CD14-positive monocyte (primary cell): ENCODE data around the gene THEM4. TPM values are rescaled to one million over a fixed set of nuclear protein-coding genes. Genes with fewer than 3 reads are reported as not detected.

Source experiments
- DNase-seq, 3 donors: peaks; one replicate each; pipeline ENCODE4 v3.0.0-alpha.2; 2011 to 2022
- H2AFZ ChIP-seq: 2 replicates; pipeline ENCODE4 v1.6.0; 2012; ENCODE audit warnings: mild to moderate bottlenecking, low read depth, low read length, inconsistent platforms; ENCODE audit not compliant: insufficient read depth, poor library complexity, severe bottlenecking
- H3K27ac ChIP-seq, 2 donors: 1 replicate in 1 of 2; 2 replicates in 1 of 2; pipeline ENCODE4 v1.5.1; 2012 to 2013; ENCODE audit warnings: low read length in 2 of 2, control low read depth in 1 of 2, inconsistent platforms in 1 of 2, low read depth in 1 of 2, mild to moderate bottlenecking in 1 of 2
- H3K27me3 ChIP-seq, 2 donors: one replicate each; pipeline versions ENCODE4 v1.6.0 to v1.6.1; 2011 to 2013; ENCODE audit warnings: low read length in 2 of 2; ENCODE audit not compliant: control insufficient read depth in 2 of 2, insufficient read depth in 2 of 2
- H3K36me3 ChIP-seq, 2 donors: replicated peaks in 1 of 2; 1 replicate in 1 of 2; 2 replicates in 1 of 2; pipeline versions ENCODE4 v1.5.1 to v1.6.1; 2012 to 2013; ENCODE audit warnings: low read length in 2 of 2, control low read depth in 1 of 2, inconsistent platforms in 1 of 2, mild to moderate bottlenecking in 1 of 2; ENCODE audit not compliant: insufficient read depth in 2 of 2, control insufficient read depth in 1 of 2
- H3K4me1 ChIP-seq, 2 donors: 1 replicate in 1 of 2; 2 replicates in 1 of 2; pipeline versions ENCODE4 v1.5.1 to v1.6.1; 2012 to 2013; ENCODE audit warnings: low read length in 2 of 2, control low read depth in 1 of 2, inconsistent platforms in 1 of 2, mild to moderate bottlenecking in 1 of 2, moderate library complexity in 1 of 2; ENCODE audit not compliant: insufficient read depth in 2 of 2, control insufficient read depth in 1 of 2
- H3K4me2 ChIP-seq: replicated peaks from 2 replicates; pipeline ENCODE3; 2012; ENCODE audit warnings: low read length, moderate library complexity, mild to moderate bottlenecking; ENCODE audit not compliant: poor library complexity, severe bottlenecking; ENCODE audit errors: extremely low read depth
- H3K4me3 ChIP-seq, 3 experiments: fragments of 200-600 bp in 1 of 3; sonication (generic) in 1 of 3; replicated peaks in 1 of 3; 1 replicate in 2 of 3; 2 replicates in 1 of 3; pipeline ENCODE4 v1.5.1; 2011 to 2013; ENCODE audit warnings: low read length in 3 of 3, mild to moderate bottlenecking in 3 of 3, control low read depth in 2 of 3, low read depth in 2 of 3, inconsistent platforms in 1 of 3, moderate library complexity in 1 of 3
- H3K79me2 ChIP-seq: 2 replicates; pipeline ENCODE4 v1.6.0; 2012; ENCODE audit warnings: mild to moderate bottlenecking, control low read depth, inconsistent platforms, low read length, moderate library complexity; ENCODE audit not compliant: insufficient read depth
- H3K9ac ChIP-seq: 2 replicates; pipeline ENCODE4 v1.6.0; 2017; ENCODE audit warnings: low read length, mild to moderate bottlenecking; ENCODE audit not compliant: insufficient read depth, poor library complexity, severe bottlenecking
- H3K9me3 ChIP-seq, 2 donors: replicated peaks in 1 of 2; 1 replicate in 1 of 2; 2 replicates in 1 of 2; pipeline versions ENCODE4 v1.5.1 to v1.6.1; 2012 to 2013; ENCODE audit warnings: low read length in 2 of 2, control low read depth in 1 of 2; ENCODE audit not compliant: control insufficient read depth in 1 of 2, insufficient read depth in 1 of 2
- H4K20me1 ChIP-seq: 2 replicates; pipeline ENCODE4 v1.6.0; 2012; ENCODE audit warnings: mild to moderate bottlenecking, low read length, control low read depth, moderate library complexity; ENCODE audit not compliant: insufficient read depth
- H3K27ac Mint-ChIP-seq, 7 donors: one replicate each; pipeline ENCODE4 v1.8.0; 2020; ENCODE audit warnings: mild to moderate bottlenecking in 7 of 7, mixed read lengths in 7 of 7, moderate library complexity in 6 of 7, inconsistent platforms in 2 of 7
- H3K27me3 Mint-ChIP-seq, 3 donors: one replicate each; pipeline ENCODE4 v1.8.0; 2021 to 2022; ENCODE audit warnings: low read depth in 3 of 3, mild to moderate bottlenecking in 3 of 3, mixed read lengths in 3 of 3, moderate library complexity in 3 of 3, inconsistent platforms in 1 of 3
- H3K36me3 Mint-ChIP-seq, 2 donors: one replicate each; pipeline ENCODE4 v1.8.0; 2020; ENCODE audit warnings: mixed read lengths in 2 of 2, inconsistent platforms in 1 of 2, mild to moderate bottlenecking in 1 of 2
- H3K4me1 Mint-ChIP-seq: one replicate; pipeline ENCODE4 v1.8.0; 2020; ENCODE audit warnings: mild to moderate bottlenecking, mixed read lengths
- H3K4me3 Mint-ChIP-seq, 2 donors: one replicate each; pipeline ENCODE4 v1.8.0; 2020; ENCODE audit warnings: mild to moderate bottlenecking in 2 of 2, mixed read lengths in 2 of 2, moderate library complexity in 1 of 2
- H3K9me3 Mint-ChIP-seq, 7 donors: one replicate each; pipeline ENCODE4 v1.8.0; 2020 to 2022; ENCODE audit warnings: mixed read lengths in 7 of 7, mild to moderate bottlenecking in 6 of 7, moderate library complexity in 6 of 7, inconsistent platforms in 2 of 7
- CTCF ChIP-seq: fragments of 200-600 bp; IDR thresholded peaks from one replicate; pipeline ENCODE4 v1.8.0; 2022; ENCODE audit warnings: antibody characterized with exemption, mild to moderate bottlenecking
- WGBS: methylation state at CpG from one replicate; pipeline ENCODE4 v1.1.5; 2013; ENCODE audit warnings: missing lambda C conversion rate; ENCODE audit not compliant: insufficient coverage; 5-methylcytosine and 5-hydroxymethylcytosine counted together
- intact Hi-C, 2 donors: fragments of 100-400 bp; cut with micrococcal nuclease; formaldehyde crosslinking; loops; one replicate each; pipeline versions ENCODE4 v1.15.0 to v1.15.1; 2023
- polyA plus RNA-seq, 3 donors: library from polyadenylated mRNA; depleted of rRNA in 1 of 3; unstranded in 2 of 3; stranded (reverse) in 1 of 3; fragments of 300-500 nt in 2 of 3; fragments of >200 nt in 1 of 3; fragmentation: Illumina TruSeq in 2 of 3; gene quantifications; 1 replicate in 2 of 3; 2 replicates in 1 of 3; pipeline ENCODE4 v1.2.3, GENCODE V29; 2012 to 2021

THEM4 gene
- polyA plus RNA-seq, 3 donors, result 3.7 to 6.0 (median 4.6) TPM

- peaks cover 37% of the 10 kb centered on the region for H3K4me1 Mint-ChIP-seq
- no peaks in the 10 kb centered on the region for H3K36me3 ChIP-seq
- peaks cover 0 to 6% (median 0%) of the 10 kb centered on the region in 7 donors for H3K9me3 Mint-ChIP-seq
- no peaks in the 10 kb centered on the region for H3K79me2 ChIP-seq
- no peak overlapping the region for H2AFZ ChIP-seq
- no peak overlapping the region for H3K4me2 ChIP-seq
- peaks cover 28 to 32% of the 10 kb centered on the region in 2 donors for H3K4me1 ChIP-seq
- H4K20me1 ChIP-seq, result no peaks in the 10 kb centered on the region
- H3K27me3 Mint-ChIP-seq, result peaks cover 1 to 8% (median 2%) of the 10 kb centered on the region in 3 donors
- intact Hi-C loops, result no loop called here
- TF ChIP-seq CTCF, result no peak
- WGBS, result 0% methylated on average over 1 of the region's 2 CpGs
- no peaks in the 10 kb centered on the region for H3K36me3 Mint-ChIP-seq
- H3K9me3 ChIP-seq, result no peaks in the 10 kb centered on the region
- no peak overlapping the region for H3K9ac ChIP-seq
- no peak overlapping the region for H3K27ac Mint-ChIP-seq
- H3K27me3 ChIP-seq, result no peaks in the 10 kb centered on the region
- DNase-seq, result no peak
- H3K27ac ChIP-seq, result no peak overlapping the region
- no peak overlapping the region for H3K4me3 ChIP-seq
- H3K4me3 Mint-ChIP-seq, result no peak overlapping the region
These were observed 44.9 kb downstream of the THEM4 start for GRCh38 chr1:151864411-151864810.

GRCh38 chr1:151862604-151863003, 46.7 kb downstream of the THEM4 start:
- intact Hi-C loops, result no loop called here
- peak overlapping the region in 1 of 7 donors; percentile 83 for H3K27ac Mint-ChIP-seq
- H3K4me3 Mint-ChIP-seq, result no peak overlapping the region

More at GRCh38 chr1:151862604-151863003, 46.7 kb downstream of the THEM4 start:
- H3K4me3 ChIP-seq, result no peak overlapping the region
- no peaks in the 10 kb centered on the region for H4K20me1 ChIP-seq
- no peak overlapping the region for H2AFZ ChIP-seq
- Mint-ChIP-seq H3K27me3 (peaks cover 1 to 8% (median 2%) of the 10 kb centered on the region in 3 donors), H3K36me3 (no peaks in the 10 kb centered on the region), H3K4me1 (peaks cover 40% of the 10 kb centered on the region), H3K9me3 (peaks cover 0 to 5% (median 0%) of the 10 kb centered on the region in 7 donors)
- H3K27me3 ChIP-seq, result no peaks in the 10 kb centered on the region
- H3K79me2 ChIP-seq, result no peaks in the 10 kb centered on the region
- no peaks in the 10 kb centered on the region for H3K9me3 ChIP-seq
- no peak overlapping the region for H3K27ac ChIP-seq
- H3K4me1 ChIP-seq, result peaks cover 36 to 38% of the 10 kb centered on the region in 2 donors
- no peak overlapping the region for H3K4me2 ChIP-seq
- H3K9ac ChIP-seq, result no peak overlapping the region
- TF ChIP-seq CTCF, result no peak
- no peaks in the 10 kb centered on the region for H3K36me3 ChIP-seq
- DNase-seq, result no peak
